Measurements from ENCODE around the gene FIGLA.

DNA sequence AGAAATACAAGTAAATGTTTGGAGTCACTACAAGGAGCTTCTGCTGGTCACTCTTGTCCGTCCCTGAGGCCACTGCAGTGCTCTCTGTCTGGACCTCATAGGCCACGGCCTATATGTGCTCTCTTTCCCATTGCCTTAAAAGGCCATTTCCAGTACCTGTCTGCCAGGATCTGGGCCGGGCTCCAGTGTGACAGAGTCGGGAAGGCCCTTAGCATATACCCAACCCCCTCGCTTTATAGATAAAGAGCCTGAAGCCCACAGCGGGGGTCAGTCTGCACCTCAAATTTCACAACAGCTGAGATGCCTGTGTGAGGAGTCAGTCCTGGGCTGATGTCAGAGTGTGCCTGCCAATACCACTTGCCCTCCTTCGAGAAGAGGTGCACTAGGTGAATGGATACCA is 62.3 kb downstream of the FIGLA start:
- TF ChIP-seq, protein P1, sequence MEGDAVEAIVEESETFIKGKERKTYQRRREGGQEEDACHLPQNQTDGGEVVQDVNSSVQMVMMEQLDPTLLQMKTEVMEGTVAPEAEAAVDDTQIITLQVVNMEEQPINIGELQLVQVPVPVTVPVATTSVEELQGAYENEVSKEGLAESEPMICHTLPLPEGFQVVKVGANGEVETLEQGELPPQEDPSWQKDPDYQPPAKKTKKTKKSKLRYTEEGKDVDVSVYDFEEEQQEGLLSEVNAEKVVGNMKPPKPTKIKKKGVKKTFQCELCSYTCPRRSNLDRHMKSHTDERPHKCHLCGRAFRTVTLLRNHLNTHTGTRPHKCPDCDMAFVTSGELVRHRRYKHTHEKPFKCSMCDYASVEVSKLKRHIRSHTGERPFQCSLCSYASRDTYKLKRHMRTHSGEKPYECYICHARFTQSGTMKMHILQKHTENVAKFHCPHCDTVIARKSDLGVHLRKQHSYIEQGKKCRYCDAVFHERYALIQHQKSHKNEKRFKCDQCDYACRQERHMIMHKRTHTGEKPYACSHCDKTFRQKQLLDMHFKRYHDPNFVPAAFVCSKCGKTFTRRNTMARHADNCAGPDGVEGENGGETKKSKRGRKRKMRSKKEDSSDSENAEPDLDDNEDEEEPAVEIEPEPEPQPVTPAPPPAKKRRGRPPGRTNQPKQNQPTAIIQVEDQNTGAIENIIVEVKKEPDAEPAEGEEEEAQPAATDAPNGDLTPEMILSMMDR (conservative IDR thresholded peaks at IDR 0.05; ENCODE audit: low read depth, low read length): no peak
- TF ChIP-seq EZH2 (IDR thresholded peaks at IDR 0.05; ENCODE audit: borderline replicate concordance, low read depth, low read length, poor library complexity, severe bottlenecking): no peak

All from A673 (cell line).